Osteocyte (in vitro differentiated cells): Measurements from ENCODE around the gene HSPBP1. TPM values are rescaled to one million over a fixed set of nuclear protein-coding genes. Genes with fewer than 3 reads are reported as not detected.

ENCODE experiments used
- DNase-seq: peaks from one replicate; pipeline ENCODE4 v3.0.0; 2021; ENCODE audit warnings: mixed read lengths; ENCODE audit not compliant: unreplicated experiment; ENCODE audit errors: extremely low spot score
- H3K27ac Mint-ChIP-seq: one replicate; pipeline ENCODE4 v1.8.0; 2021; ENCODE audit warnings: mild to moderate bottlenecking, mixed read lengths; ENCODE audit not compliant: unreplicated experiment
- H3K27me3 Mint-ChIP-seq: one replicate; pipeline ENCODE4 v1.8.0; 2021; ENCODE audit warnings: mixed read lengths; ENCODE audit not compliant: unreplicated experiment
- H3K36me3 Mint-ChIP-seq: one replicate; pipeline ENCODE4 v1.8.0; 2021; ENCODE audit warnings: mixed read lengths; ENCODE audit not compliant: unreplicated experiment
- H3K4me1 Mint-ChIP-seq: one replicate; pipeline ENCODE4 v1.8.0; 2021; ENCODE audit warnings: mixed read lengths; ENCODE audit not compliant: unreplicated experiment
- H3K4me3 Mint-ChIP-seq: one replicate; pipeline ENCODE4 v1.8.0; 2021; ENCODE audit warnings: mild to moderate bottlenecking, moderate library complexity, mixed read lengths; ENCODE audit not compliant: unreplicated experiment
- H3K9me3 Mint-ChIP-seq: one replicate; pipeline ENCODE4 v1.8.0; 2021; ENCODE audit warnings: mixed read lengths; ENCODE audit not compliant: unreplicated experiment
- CTCF ChIP-seq: fragments of 200-600 bp; sonication (generic); IDR thresholded peaks from 2 replicates; pipeline ENCODE4 v1.5.0; 2021; ENCODE audit warnings: antibody characterized with exemption, mild to moderate bottlenecking, moderate library complexity
- total RNA-seq: library from RNA; stranded (reverse); gene quantifications from 2 replicates; pipeline ENCODE4 v1.2.1, GENCODE V29; 2021

Gene HSPBP1
- total RNA-seq, 1 donor from 2014 or later: 29.8 TPM

GRCh38 chr19:55285229-55285890 lies 5.5 kb upstream of the HSPBP1 start:
- Mint-ChIP-seq H3K36me3 (no peaks in the 10 kb centered on the region), H3K4me1 (peaks cover 16% of the 10 kb centered on the region), H3K4me3 (peak overlapping the region; percentile 72), H3K9me3 (no peaks in the 10 kb centered on the region), H3K27me3 (no peaks in the 10 kb centered on the region), H3K27ac (peak overlapping the region; percentile 73)
- no peak for DNase-seq
- no peak for TF ChIP-seq CTCF

GRCh38 chr19:55284405-55285058 lies 4.6 kb upstream of the HSPBP1 start:
- peak overlapping the region; percentile 72 for H3K4me3 Mint-ChIP-seq
- peak overlapping the region; percentile 73 for H3K27ac Mint-ChIP-seq
- H3K36me3 Mint-ChIP-seq: no peaks in the 10 kb centered on the region
- H3K27me3 Mint-ChIP-seq: no peaks in the 10 kb centered on the region
- H3K4me1 Mint-ChIP-seq: peaks cover 22% of the 10 kb centered on the region
- no peak for TF ChIP-seq CTCF
- no peaks in the 10 kb centered on the region for H3K9me3 Mint-ChIP-seq
- no peak for DNase-seq

- no peaks in the 10 kb centered on the region for H3K27me3 Mint-ChIP-seq
- H3K9me3 Mint-ChIP-seq: no peaks in the 10 kb centered on the region
- H3K4me3 Mint-ChIP-seq: peak within 1 kb of the TSS; percentile 75
- H3K36me3 Mint-ChIP-seq: no peaks in the 10 kb centered on the region
- no peak for DNase-seq
- H3K27ac Mint-ChIP-seq: peak within 1 kb of the TSS; percentile 77
- TF ChIP-seq CTCF: no peak
- H3K4me1 Mint-ChIP-seq: peaks cover 25% of the 10 kb centered on the region
Observed at GRCh38 chr19:55283548-55284377, 3.9 kb upstream of the HSPBP1 start, which contains the start of gene BRSK1. BRSK1 (plus strand) TSS chr19:55283997; CDS start chr19:55284443, 446 bp downstream.

GRCh38 chr19:55279340-55279739 lies 570 bp downstream of the HSPBP1 start:
- no peaks in the 10 kb centered on the region for H3K27me3 Mint-ChIP-seq
- H3K4me1 Mint-ChIP-seq: peaks cover 14% of the 10 kb centered on the region
- peak overlapping the region; percentile 99 for H3K27ac Mint-ChIP-seq
- peak overlapping the region; percentile 100 for H3K4me3 Mint-ChIP-seq
- H3K9me3 Mint-ChIP-seq: no peaks in the 10 kb centered on the region
- H3K36me3 Mint-ChIP-seq: peaks cover 8% of the 10 kb centered on the region
- DNase-seq: no peak
- TF ChIP-seq CTCF: no peak
